Adipose tissue (tissue), 3 donors: ENCODE measurements around the gene OR2T5. TPM values are rescaled to one million over a fixed set of nuclear protein-coding genes. Genes with fewer than 3 reads are reported as not detected.
"Not testable (repeated sequence)": the region's sequence is repeated elsewhere in the genome, so short reads cannot be mapped to it uniquely, and the experiment has no call there.

Experiments used
- H3K27ac ChIP-seq: one replicate; pipeline ENCODE4 v1.5.1; 2013; ENCODE audit warnings: low read depth, low read length
- WGBS, 3 donors: extraction: QIAGEN DNeasy Blood & Tissue Kit; methylation state at CpG; one replicate each; pipeline ENCODE4 v1.1.7; 2013; 5-methylcytosine and 5-hydroxymethylcytosine counted together
- polyA plus RNA-seq, 3 donors: library from polyadenylated mRNA; stranded (reverse); fragments of 200-250 nt; gene quantifications; one replicate each; pipeline ENCODE4 v1.2.3, GENCODE V29; 2013
- donor health status: healthy with polysubstance abuse.
- donor health status: Bipolar disorder and iron deficiency.
- donor health status: healthy.

The OR2T5 gene
- polyA plus RNA-seq, 3 donors, result not detected

DNA sequence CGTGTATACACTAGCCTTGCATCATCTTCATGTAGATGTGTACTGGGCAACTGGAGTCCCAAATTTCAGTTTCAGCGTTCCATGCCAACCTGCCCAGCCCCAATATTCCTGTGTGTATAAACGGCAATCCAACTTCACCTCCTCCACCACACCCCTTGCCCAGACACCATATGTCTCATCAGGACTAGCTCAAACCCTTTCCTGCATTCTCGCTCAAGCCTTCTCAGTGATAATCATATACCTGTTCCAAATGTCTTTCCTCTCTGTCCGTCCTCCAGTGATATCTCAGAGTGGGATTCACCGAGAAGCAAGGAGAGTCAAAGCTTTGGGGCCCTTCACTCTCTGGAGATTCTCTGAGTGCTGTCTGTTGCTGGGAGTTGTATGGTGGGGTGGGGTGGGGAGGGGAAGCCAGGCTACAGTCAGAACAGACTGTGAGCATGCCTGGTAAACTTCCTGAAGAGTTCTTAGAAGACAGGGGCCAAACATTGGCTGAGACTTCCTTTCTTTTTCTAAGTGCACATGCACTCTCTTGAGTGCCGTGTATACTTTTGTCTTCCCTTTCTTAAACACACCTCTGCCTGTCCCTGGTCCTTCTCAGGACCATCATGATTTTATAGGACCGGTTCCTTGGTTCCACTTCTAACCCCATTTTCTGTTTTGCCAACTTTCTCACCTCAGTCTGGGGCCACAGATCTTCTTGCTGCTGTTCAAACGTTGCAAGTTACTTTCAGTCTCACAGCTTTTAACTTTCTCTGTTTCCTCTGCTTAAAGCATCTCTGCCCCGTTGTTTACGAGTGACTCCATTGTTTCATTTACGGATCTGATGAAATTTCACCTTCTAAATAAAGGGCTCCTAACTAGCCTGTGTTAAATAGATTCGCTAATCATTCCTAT, 6.5 kb upstream of the OR2T5 start:
- H3K27ac ChIP-seq, result not testable (repeated sequence)
- WGBS, 3 donors, result 57 to 66% (median 62%) methylated on average over 13 of the region's 13 CpGs

DNA sequence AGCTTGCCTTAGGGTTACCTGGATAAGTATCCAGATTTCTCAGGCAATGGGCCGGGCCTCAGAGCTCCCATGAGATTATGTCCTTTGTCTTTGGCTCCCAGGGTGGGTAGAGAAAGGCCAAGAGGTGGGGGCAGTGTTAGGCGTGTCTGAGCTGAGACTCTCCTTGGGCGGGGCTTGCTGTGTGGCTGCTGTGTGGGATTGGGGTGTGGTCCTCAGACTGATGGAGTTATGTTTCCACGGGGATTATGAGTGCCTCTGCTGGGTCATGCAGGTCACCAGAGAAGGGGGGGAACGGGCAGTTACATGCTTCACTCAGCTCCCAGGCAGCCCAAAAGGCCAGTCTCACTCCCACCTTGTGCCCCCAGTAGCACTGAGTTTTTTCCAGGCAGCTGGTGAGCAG, 8.3 kb downstream of the OR2T5 start:
- WGBS, 3 donors, result no CpG with 5 or more reads among the region's 5 CpGs
- not testable (repeated sequence) for H3K27ac ChIP-seq

DNA sequence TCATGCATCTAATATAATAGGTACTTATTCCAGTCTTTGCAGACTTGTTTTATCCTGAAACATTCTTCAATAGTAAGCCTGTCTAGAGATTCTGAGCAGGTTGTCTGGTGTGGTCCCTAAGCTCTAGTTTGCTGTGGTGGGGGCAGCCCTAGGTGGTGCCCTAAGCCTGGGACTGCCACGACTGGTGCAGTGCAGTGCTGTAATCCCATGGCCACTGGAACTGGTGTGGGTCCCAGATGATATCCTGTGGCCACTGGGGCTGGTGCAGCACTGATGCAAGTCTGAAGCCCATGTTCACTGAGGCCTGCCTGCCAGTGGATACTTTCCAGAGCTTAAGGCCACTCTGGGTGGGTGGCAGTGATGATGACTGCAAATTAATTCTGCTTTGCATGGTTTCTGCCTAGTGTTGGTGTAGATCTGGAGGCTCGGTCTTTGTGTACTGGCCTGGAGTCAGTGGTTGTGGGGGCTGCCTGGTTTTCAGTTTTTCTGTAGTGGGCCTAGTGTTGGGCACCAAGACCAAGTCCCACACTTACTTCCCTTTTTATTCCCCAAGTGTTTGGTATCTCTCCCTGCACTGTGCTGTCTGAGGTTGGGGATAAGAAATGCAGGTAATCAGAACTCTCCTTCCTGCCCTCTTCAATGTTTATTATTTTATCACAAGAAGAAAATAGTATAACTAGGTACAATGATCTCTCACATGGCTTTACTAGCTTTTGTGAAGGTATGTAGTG, 12.1 kb downstream of the OR2T5 start:
- H3K27ac ChIP-seq, result not testable (repeated sequence)
- WGBS, 3 donors, result 65 to 80% (median 72%) methylated on average over 1 of the region's 2 CpGs

DNA sequence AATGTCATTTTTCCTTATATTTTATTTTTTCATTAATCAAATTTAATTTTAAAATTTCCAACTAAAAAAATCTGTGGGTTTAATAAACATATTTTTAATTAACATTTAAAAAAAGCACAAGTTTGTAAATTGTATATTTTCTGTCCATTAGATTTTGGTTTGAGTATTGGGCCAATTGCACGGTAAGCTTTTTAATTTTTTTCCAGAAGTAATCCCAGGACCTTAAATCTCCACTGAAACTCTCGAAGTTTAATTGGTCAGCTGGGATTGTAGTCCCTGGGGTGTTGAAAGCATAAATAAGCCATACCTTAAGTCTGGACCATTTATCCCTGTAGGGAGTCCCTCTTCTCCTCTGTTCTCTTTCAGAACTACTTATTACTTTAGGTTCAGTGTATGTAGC, 19.4 kb downstream of the OR2T5 start, which contains the start of gene OR2G6:
Gene OR2G6, plus strand, starts transcription at position 301 of the 400 bp plus-strand sequence. CDS start 13,574 bp downstream, outside the sequence.
- not testable (repeated sequence) for H3K27ac ChIP-seq
- WGBS, 3 donors, result no CpG with 5 or more reads among the region's 2 CpGs

DNA sequence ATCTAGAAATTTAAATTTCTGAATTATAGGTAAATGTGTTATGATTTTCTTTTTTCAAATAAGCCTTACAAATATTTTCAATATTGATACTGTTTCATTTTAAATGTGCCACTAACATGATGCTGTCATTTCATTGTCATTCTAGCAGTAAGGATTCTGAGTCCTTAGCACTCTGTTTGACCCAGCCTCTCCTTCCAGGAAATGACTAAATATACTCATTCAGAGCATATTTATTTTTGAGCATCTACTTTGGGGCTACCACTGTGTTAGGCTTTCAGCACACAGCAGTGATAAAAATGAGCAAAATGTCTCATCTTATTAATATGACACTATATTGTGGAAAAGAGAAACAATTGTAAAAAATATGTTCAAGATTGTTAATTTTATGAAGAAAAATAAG, 21.8 kb downstream of the OR2T5 start:
- H3K27ac ChIP-seq, result not testable (repeated sequence)

DNA sequence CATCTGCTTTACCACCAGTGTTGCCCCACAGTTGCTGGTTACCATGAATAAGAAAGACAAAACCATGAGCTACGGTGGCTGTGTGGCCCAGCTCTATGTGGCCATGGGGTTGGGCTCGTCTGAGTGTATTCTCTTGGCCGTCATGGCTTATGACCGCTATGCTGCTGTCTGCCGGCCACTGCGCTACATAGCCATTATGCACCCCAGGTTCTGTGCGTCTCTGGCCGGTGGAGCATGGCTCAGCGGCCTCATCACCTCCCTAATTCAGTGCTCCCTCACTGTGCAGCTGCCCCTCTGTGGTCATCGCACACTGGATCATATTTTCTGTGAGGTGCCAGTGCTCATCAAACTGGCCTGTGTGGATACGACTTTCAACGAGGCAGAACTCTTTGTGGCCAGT, 33.5 kb downstream of the OR2T5 start:
- no peak overlapping the region for H3K27ac ChIP-seq
- WGBS, 3 donors, result 85 to 89% (median 85%) methylated on average over 12 of the region's 12 CpGs

DNA sequence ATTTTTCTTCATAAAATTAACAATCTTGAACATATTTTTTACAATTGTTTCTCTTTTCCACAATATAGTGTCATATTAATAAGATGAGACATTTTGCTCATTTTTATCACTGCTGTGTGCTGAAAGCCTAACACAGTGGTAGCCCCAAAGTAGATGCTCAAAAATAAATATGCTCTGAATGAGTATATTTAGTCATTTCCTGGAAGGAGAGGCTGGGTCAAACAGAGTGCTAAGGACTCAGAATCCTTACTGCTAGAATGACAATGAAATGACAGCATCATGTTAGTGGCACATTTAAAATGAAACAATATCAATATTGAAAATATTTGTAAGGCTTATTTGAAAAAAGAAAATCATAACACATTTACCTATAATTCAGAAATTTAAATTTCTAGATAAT, 49.1 kb downstream of the OR2T5 start:
- H3K27ac ChIP-seq, result not testable (repeated sequence)

Other genes with a start within 250 kb of the OR2T5 start
- not detected for gene OR2T33, start 210.6 kb upstream of the OR2T5 start, polyA plus RNA-seq
- not detected for gene OR2T12, start 185.2 kb upstream of the OR2T5 start, polyA plus RNA-seq
- gene OR2M7, start 164.0 kb upstream of the OR2T5 start, polyA plus RNA-seq, result not detected
- not detected for gene OR14C36, start 139.8 kb upstream of the OR2T5 start, polyA plus RNA-seq
- not detected for gene OR2T4, start 126.9 kb upstream of the OR2T5 start, polyA plus RNA-seq
- not detected for gene OR2T6, start 112.8 kb upstream of the OR2T5 start, polyA plus RNA-seq
- gene OR2T1, start 85.5 kb upstream of the OR2T5 start, polyA plus RNA-seq, result not detected
- not detected for gene OR2T2, start 43.0 kb upstream of the OR2T5 start, polyA plus RNA-seq
- gene OR2T3, start 15.2 kb upstream of the OR2T5 start, polyA plus RNA-seq, result not detected
- not detected for gene OR2G6, start 19.5 kb downstream of the OR2T5 start, polyA plus RNA-seq
- not detected for gene OR2T29, start 74.2 kb downstream of the OR2T5 start, polyA plus RNA-seq
- not detected for gene OR2T34, start 86.2 kb downstream of the OR2T5 start, polyA plus RNA-seq
- gene OR2T10, start 109.1 kb downstream of the OR2T5 start, polyA plus RNA-seq, result not detected
- not detected for gene OR2T11, start 146.5 kb downstream of the OR2T5 start, polyA plus RNA-seq
- not detected for gene OR2T35, start 156.7 kb downstream of the OR2T5 start, polyA plus RNA-seq
- not detected for gene OR2T27, start 166.9 kb downstream of the OR2T5 start, polyA plus RNA-seq
- gene OR14I1, start 214.2 kb downstream of the OR2T5 start, polyA plus RNA-seq, result not detected